ENCODE results near the gene PRDM16.

- TF ChIP-seq, protein P1, sequence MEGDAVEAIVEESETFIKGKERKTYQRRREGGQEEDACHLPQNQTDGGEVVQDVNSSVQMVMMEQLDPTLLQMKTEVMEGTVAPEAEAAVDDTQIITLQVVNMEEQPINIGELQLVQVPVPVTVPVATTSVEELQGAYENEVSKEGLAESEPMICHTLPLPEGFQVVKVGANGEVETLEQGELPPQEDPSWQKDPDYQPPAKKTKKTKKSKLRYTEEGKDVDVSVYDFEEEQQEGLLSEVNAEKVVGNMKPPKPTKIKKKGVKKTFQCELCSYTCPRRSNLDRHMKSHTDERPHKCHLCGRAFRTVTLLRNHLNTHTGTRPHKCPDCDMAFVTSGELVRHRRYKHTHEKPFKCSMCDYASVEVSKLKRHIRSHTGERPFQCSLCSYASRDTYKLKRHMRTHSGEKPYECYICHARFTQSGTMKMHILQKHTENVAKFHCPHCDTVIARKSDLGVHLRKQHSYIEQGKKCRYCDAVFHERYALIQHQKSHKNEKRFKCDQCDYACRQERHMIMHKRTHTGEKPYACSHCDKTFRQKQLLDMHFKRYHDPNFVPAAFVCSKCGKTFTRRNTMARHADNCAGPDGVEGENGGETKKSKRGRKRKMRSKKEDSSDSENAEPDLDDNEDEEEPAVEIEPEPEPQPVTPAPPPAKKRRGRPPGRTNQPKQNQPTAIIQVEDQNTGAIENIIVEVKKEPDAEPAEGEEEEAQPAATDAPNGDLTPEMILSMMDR (conservative IDR thresholded peaks at IDR 0.05; ENCODE audit: low read length): no peak
- no peak for TF ChIP-seq EZH2phosphoT487 (IDR thresholded peaks at IDR 0.05; ENCODE audit: borderline replicate concordance)
Observed at GRCh38 chr1:3072391-3073185, 3.6 kb downstream of the PRDM16 start.
